Measurements from ENCODE around the gene SHISA7.
"Not testable (repeated sequence)": the region's sequence is repeated elsewhere in the genome, so short reads cannot be mapped to it uniquely, and the experiment has no call there.

SHISA7 gene

DNA sequence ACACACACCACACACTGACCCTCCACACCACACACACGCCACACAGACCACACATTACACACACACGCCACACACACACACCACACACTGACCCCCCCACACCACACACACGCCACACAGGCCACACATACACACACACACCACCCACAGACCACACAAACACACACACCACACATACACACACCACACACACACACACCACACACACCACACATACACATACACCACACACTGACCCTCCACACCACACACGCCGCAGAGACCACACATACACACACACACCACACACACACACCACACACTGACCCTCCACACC lies 5.0 kb upstream of the SHISA7 start:
- not testable (repeated sequence) for DNase-seq (ENCODE audit: low read depth in 1 of 2, low spot score in 1 of 2)

DNA sequence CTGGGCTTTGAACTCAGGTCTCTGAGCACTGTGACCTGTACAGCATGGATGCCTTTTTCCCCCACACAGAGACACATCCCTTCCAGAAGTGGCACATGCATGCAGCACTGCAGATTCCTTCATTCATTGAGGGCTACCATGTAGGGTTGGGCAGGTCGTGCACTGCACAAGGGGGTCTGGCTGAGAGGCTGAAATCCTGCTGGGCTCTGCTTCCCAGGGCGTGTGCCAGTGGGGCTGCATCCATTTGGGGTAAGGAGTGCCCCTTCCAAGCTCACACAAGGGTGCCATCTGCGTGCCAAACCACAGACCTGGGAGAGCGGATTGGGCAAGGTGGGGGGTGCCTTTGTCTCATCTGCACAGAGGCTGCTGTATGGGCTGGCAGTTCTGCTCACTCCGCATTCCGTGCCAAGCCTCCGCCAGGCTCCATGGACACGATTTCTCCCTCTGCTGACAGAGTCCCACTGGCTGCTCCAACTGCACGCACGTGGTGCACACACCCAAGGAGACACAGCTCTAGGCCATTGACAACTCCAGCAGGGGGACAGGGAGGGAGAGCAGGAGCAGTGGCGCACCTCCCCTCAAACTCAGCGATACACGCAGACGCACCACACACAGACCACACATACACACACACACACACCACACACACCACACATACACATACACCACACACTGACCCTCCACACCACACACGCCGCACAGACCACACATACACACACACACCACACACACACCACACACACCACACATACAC lies 4.5 kb upstream of the SHISA7 start:
- DNase-seq (ENCODE audit: low read depth in 1 of 2, low spot score in 1 of 2): no peak

DNA sequence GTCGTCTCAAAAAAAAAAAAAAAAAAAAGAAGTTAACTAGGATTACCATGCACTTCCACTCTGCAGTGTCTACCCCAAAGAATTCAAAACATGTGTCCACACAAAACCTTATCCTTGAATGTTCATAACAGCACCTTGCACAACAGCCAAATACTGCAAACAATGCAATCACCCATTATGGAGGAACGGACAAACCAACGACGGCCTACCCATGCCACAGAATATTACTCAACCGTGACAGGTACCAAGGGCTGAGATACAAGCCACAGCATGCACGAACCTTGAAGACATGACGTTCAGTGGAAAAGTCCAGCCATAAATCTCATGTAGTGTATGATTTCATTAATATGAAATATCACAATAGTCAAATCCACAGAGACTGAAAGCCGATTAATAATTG lies 3.0 kb upstream of the SHISA7 start:
- DNase-seq (ENCODE audit: low read depth in 1 of 2, low spot score in 1 of 2): no peak

GRCh38 chr19:55444646-55445045 lies 1.5 kb upstream of the SHISA7 start:
- no peak for DNase-seq (ENCODE audit: low read depth in 1 of 2, low spot score in 1 of 2)

GRCh38 chr19:55443824-55444480 lies 852 bp upstream of the SHISA7 start:
- no peak for DNase-seq (ENCODE audit: low read depth in 1 of 2, low spot score in 1 of 2)

DNA sequence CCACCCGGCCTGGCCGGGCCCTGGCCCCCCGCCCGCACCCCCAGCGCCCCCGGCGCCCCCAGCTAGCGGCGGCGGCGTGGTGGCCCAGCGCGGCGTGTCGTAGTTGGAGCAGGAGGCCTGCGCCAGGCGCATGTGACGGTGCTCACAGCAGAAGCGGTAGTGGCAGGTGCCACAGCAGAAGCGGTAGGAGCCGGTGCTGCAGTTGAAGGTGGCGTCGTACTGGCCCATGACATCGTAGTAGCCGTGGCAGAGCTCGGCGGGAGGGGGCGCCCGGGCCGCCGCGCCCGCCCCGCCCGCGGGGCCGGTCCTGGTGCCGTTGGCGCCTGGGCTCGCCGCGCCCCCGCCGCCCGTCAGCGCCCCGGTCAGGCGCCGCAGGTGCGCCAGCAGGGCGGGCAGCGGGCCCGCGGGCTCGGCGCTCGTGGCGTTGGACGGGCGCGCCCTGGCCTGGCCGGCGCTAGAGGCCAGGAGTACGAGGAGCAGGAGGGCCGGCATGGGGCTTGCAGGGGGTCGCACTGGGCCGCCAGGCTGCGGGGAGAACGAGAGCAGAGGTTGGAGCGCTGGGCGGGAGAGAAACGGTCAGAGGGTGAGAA lies 633 bp downstream of the SHISA7 start:
- DNase-seq (ENCODE audit: low read depth in 1 of 2, low spot score in 1 of 2): no peak

DNA sequence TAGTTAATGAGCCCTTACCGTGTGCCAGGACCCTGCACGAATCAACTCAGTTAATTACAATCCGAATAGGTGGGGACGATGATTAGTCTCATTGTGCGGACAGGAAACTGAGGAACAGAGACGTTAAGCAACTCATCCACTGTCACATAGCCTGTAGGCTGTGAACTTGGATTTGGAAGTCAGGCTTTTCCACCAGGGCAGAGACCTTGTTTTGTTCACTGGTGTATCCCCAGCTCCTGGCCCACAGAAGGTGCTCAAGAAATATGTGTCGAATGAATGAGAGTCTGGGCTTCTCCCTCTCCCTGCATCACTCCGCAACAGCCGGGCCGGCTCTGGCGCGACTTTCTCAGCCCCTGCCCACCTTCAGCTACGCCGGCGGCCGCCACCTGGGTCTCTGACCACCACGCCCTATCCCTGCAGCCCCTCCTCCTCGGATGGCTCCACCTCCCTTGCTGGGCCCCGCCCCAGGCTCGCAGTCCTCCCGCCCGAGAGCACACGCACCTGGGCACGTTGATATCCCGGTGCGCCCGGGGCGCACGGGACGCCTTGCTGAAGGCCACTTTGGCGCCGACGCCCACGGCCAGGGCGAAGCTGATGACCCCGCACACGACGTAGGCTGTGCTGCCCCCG lies 1.3 kb downstream of the SHISA7 start:
- no peak for DNase-seq (ENCODE audit: low read depth in 1 of 2, low spot score in 1 of 2)

GRCh38 chr19:55441319-55441691 lies 1.8 kb downstream of the SHISA7 start:
- no peak for DNase-seq (ENCODE audit: low read depth in 1 of 2, low spot score in 1 of 2)

DNA sequence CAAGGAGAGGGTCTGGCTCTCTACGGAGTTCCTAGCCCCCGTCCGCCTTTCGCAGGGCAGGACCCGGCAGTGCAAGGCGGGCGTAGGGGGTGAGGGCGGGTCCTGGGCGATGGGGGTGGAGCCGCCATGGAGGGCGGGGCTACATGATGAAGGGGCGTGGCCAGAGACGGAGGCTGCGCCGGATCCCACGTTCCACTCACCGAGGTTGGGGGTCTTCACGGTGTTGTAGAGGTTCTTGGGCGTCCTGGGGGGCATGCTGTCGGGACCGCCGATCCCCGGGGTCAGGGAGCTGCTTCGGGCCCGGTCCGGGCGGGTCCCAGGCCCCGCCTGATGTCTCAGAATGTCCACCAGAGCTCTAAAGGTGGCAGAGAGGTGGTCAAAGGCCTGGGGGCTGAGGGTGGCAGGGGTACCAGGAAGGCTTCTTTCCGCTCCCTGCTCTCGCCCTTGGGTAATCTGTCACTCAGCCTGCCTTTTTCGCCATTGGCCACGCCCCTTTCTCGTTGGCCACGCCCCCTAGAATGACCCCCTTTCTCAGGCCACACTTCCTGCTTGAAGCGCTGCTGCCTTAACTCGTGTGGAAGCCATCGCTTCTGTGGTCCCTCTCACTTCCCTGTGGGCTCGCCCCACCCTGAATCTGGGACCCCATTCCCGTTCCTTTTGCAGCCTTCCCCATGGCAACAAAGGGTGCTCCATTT lies 2.5 kb downstream of the SHISA7 start:
- no peak for DNase-seq (ENCODE audit: low read depth in 1 of 2, low spot score in 1 of 2)

GRCh38 chr19:55439052-55439451 lies 4.0 kb downstream of the SHISA7 start:
- no peak for DNase-seq (ENCODE audit: low read depth in 1 of 2, low spot score in 1 of 2)

DNA sequence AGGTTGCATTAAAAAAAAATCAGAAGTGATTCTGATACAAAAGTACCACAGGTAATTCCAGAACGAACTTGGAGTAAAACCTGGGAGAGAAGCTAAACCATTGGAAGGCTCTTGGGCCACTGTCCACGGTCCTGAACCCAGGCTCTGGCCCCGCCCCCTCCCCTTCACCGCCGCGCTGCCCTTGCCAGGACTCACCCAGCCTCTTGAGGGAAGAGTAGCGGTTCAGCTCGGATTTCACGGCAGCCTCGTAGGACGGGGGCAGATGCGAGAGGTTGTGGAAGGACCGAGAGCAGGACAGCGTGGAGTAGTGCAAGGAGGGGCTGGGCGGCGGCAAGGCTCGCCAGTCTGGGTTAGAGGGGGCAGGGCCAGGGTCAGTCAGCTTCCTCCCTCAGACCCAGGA lies 5.7 kb downstream of the SHISA7 start:
- DNase-seq (ENCODE audit: low read depth in 1 of 2, low spot score in 1 of 2): no peak

DNA sequence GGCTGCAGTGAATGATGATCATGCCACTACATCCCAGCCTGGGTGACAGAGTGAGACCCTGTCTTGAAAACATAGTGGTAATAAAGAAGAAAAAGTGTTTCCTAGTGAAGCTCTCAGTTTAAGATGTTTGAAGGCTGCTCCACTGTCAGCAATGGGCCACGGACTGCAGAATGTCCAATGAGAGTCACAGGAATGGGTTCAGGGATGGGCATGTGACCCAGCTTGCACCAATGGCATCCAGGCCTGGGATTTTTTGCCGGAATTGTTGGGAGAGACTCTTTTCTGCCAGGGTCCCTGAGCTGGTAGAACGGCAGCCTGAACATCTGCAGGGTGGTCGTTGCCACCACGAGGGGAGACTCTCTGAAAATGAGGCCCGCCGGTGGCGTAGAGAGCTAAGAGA lies 6.3 kb downstream of the SHISA7 start:
- no peak for DNase-seq (ENCODE audit: low read depth in 1 of 2, low spot score in 1 of 2)

DNA sequence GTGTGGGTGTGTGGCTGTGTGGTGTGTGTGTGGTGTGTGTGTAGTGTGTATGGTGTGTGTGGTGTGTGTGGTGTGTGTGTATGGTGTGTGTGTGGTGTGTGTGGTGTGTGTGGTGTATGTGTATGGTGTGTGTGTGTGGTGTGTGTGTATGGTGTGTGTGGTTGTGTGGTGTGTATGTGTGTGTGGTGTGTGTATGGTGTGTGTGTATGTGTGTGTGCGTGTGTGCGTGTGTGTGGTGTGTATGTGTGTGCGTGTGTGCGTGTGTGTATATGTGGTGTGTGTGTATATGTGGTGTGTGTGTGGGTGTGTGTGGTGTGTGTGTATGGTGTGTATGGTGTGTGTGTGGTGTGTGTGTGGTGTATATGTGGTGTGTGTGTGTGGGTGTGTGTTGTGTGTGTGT lies 8.1 kb downstream of the SHISA7 start:
- no peak for DNase-seq (ENCODE audit: low read depth in 1 of 2, low spot score in 1 of 2)

GRCh38 chr19:55434356-55434919 lies 8.7 kb downstream of the SHISA7 start:
- no peak for DNase-seq (ENCODE audit: low read depth in 1 of 2, low spot score in 1 of 2)

GRCh38 chr19:55433292-55433691 lies 9.8 kb downstream of the SHISA7 start:
- no peak for DNase-seq (ENCODE audit: low read depth in 1 of 2, low spot score in 1 of 2)

DNA sequence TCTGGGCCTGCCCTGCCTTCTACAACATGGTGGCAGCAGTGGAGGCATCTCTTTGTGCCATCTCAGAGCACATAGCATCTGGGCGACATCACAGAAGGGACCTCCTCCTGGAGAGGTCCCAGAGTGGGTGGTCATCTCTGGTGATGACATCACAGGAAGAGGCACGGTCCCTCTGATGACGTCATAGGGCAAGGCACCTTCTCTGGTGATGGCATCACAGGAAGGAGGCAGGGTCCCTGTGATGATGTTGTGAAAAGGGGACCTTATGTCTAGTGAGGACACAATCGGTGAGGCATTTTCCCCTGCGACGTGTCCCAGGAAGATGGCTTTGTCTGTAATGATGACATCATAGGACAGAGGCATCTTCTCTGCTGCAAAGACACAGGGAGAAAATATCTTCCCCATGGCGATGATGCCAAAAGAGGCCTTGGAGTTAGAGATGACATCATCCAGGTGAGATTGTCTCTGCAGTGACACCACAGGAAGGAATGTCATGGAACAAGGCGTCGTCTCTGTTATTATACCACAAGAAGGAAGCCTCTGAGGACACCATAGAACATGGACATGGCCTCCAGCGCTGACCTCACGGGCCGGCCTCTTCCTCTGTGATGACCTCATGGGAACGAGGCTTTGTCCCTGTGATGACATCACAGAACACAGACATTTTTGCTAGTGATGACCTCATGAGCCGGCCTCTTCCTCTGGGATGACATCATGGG lies 10.7 kb downstream of the SHISA7 start:
- no peak for DNase-seq (ENCODE audit: low read depth in 1 of 2, low spot score in 1 of 2)

GRCh38 chr19:55431183-55431582 lies 11.9 kb downstream of the SHISA7 start:
- no peak for DNase-seq (ENCODE audit: low read depth in 1 of 2, low spot score in 1 of 2)

GRCh38 chr19:55426042-55426441 lies 17.1 kb downstream of the SHISA7 start:
- DNase-seq (ENCODE audit: low read depth in 1 of 2, low spot score in 1 of 2): no peak

DNA sequence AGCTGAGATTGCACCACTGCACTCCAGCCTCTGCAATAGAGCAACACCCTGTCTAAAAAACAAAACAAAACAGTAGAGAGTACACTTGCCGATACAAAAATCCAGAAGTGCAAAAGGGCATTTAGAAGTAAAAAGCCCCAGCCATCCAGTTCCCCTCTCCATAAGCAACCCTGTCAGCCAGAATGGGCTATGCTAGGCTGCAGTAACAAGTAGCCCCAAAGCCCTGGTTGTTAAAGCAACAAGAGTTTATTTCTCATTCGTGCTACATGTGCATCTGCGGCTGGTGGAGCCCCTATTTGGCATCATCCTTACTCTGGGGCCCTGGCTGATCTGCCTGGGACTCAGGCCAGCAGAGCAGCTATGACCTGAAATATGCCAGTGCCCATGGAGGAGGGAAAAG lies 18.6 kb downstream of the SHISA7 start:
- no peak for DNase-seq (ENCODE audit: low read depth in 1 of 2, low spot score in 1 of 2)

GRCh38 chr19:55423225-55424005 lies 19.7 kb downstream of the SHISA7 start:
- DNase-seq (ENCODE audit: low read depth in 1 of 2, low spot score in 1 of 2): no peak

Measured in stimulated activated CD4-positive, alpha-beta T cell treated with anti-CD3 and anti-CD28 coated beads, Interleukin-15, amount 100 ng/mL, for 1 hour (primary cell).